Immature natural killer cell (primary cell): ENCODE data around the gene SCLY. TPM values are rescaled to one million over a fixed set of nuclear protein-coding genes. Genes with fewer than 3 reads are reported as not detected.
"Not testable (repeated sequence)": the region's sequence is repeated elsewhere in the genome, so short reads cannot be mapped to it uniquely, and the experiment has no call there.

Source experiments
- DNase-seq, 3 donors: peaks; one replicate each; pipeline ENCODE4 v3.0.0; 2022; ENCODE audit warnings: mixed read lengths in 1 of 3
- H3K27ac Mint-ChIP-seq, 6 donors: one replicate each; pipeline ENCODE4 v1.8.0; 2020; ENCODE audit warnings: mixed read lengths in 6 of 6, mild to moderate bottlenecking in 5 of 6, inconsistent platforms in 4 of 6, moderate library complexity in 3 of 6
- H3K27me3 Mint-ChIP-seq, 3 donors: one replicate each; pipeline ENCODE4 v1.8.0; 2020 to 2021; ENCODE audit warnings: low read depth in 3 of 3, mild to moderate bottlenecking in 3 of 3, mixed read lengths in 3 of 3, moderate library complexity in 3 of 3, inconsistent platforms in 1 of 3
- H3K36me3 Mint-ChIP-seq, 3 donors: one replicate each; pipeline ENCODE4 v1.8.0; 2020; ENCODE audit warnings: mixed read lengths in 3 of 3, inconsistent platforms in 2 of 3, mild to moderate bottlenecking in 2 of 3
- H3K4me1 Mint-ChIP-seq, 2 donors: one replicate each; pipeline ENCODE4 v1.8.0; 2020; ENCODE audit warnings: inconsistent platforms in 2 of 2, mild to moderate bottlenecking in 2 of 2, mixed read lengths in 2 of 2, moderate library complexity in 1 of 2
- H3K4me3 Mint-ChIP-seq, 5 donors: one replicate each; pipeline ENCODE4 v1.8.0; 2020; ENCODE audit warnings: mild to moderate bottlenecking in 5 of 5, mixed read lengths in 5 of 5, inconsistent platforms in 3 of 5, moderate library complexity in 3 of 5
- H3K9me3 Mint-ChIP-seq, 6 donors: one replicate each; pipeline ENCODE4 v1.8.0; 2020; ENCODE audit warnings: mild to moderate bottlenecking in 6 of 6, mixed read lengths in 6 of 6, inconsistent platforms in 4 of 6, moderate library complexity in 3 of 6
- polyA plus RNA-seq, 3 donors: library from polyadenylated mRNA; unstranded; fragments of 300-500 nt; fragmentation: Illumina TruSeq; gene quantifications; one replicate each; pipeline ENCODE4 v1.2.3, GENCODE V29; 2021

SCLY gene
- polyA plus RNA-seq, 3 donors from 2014 or later = 12.1 to 15.8 (median 12.8) TPM

- peaks cover 2 to 5% (median 2%) of the 10 kb centered on the region in 3 donors for H3K27me3 Mint-ChIP-seq
- H3K4me1 Mint-ChIP-seq = peaks cover 0 to 2% of the 10 kb centered on the region in 2 donors
- no peak overlapping the region for H3K27ac Mint-ChIP-seq
- H3K36me3 Mint-ChIP-seq = no peaks in the 10 kb centered on the region
- no peak overlapping the region for H3K4me3 Mint-ChIP-seq
- H3K9me3 Mint-ChIP-seq = no peaks in the 10 kb centered on the region
- no peak for DNase-seq
Measured at GRCh38 chr2:238105506-238106338, 44.9 kb downstream of the SCLY start.

- H3K27me3 Mint-ChIP-seq = peaks cover 2 to 5% (median 2%) of the 10 kb centered on the region in 3 donors
Measured at GRCh38 chr2:238106339-238106697, 45.5 kb downstream of the SCLY start.

GRCh38 chr2:238106698-238107524 is 46.1 kb downstream of the SCLY start:
- no peak for DNase-seq
- H3K4me1 Mint-ChIP-seq = peaks cover 0 to 2% of the 10 kb centered on the region in 2 donors
- H3K9me3 Mint-ChIP-seq = no peaks in the 10 kb centered on the region
- H3K27me3 Mint-ChIP-seq = peaks cover 2 to 5% (median 2%) of the 10 kb centered on the region in 3 donors
- no peaks in the 10 kb centered on the region for H3K36me3 Mint-ChIP-seq
- no peak overlapping the region for H3K4me3 Mint-ChIP-seq
- no peak overlapping the region for H3K27ac Mint-ChIP-seq

More at GRCh38 chr2:238106339-238106697, 45.5 kb downstream of the SCLY start:
- H3K4me1 Mint-ChIP-seq = peaks cover 0 to 2% of the 10 kb centered on the region in 2 donors
- DNase-seq = no peak
- no peaks in the 10 kb centered on the region for H3K9me3 Mint-ChIP-seq
- H3K4me3 Mint-ChIP-seq = no peak overlapping the region
- H3K36me3 Mint-ChIP-seq = no peaks in the 10 kb centered on the region
- H3K27ac Mint-ChIP-seq = no peak overlapping the region

- Mint-ChIP-seq H3K36me3 (peaks cover 0 to under 1% (median 0%) of the 10 kb centered on the region in 3 donors), H3K4me3 (no peak overlapping the region), H3K9me3 (peaks cover 0 to 3% (median 1%) of the 10 kb centered on the region in 6 donors), H3K27ac (no peak overlapping the region), H3K4me1 (peaks cover 0 to 2% of the 10 kb centered on the region in 2 donors), H3K27me3 (peaks cover 2 to 5% (median 2%) of the 10 kb centered on the region in 3 donors)
- no peak for DNase-seq
Measured at GRCh38 chr2:238107525-238108422, 47.0 kb downstream of the SCLY start.

GRCh38 chr2:238108423-238109183 is 47.8 kb downstream of the SCLY start:
- no peak for DNase-seq
- Mint-ChIP-seq H3K27ac (no peak overlapping the region), H3K4me1 (peaks cover 0 to 2% of the 10 kb centered on the region in 2 donors), H3K4me3 (no peak overlapping the region), H3K27me3 (peaks cover 2 to 5% (median 2%) of the 10 kb centered on the region in 3 donors), H3K36me3 (peaks cover 0 to 5% (median 0%) of the 10 kb centered on the region in 3 donors), H3K9me3 (peaks cover 0 to 9% (median 4%) of the 10 kb centered on the region in 6 donors)

GRCh38 chr2:238113611-238114010 is 52.8 kb downstream of the SCLY start:
- Mint-ChIP-seq H3K36me3 (peaks cover 0 to 5% (median 0%) of the 10 kb centered on the region in 3 donors), H3K9me3 (peaks cover 0 to 9% (median 4%) of the 10 kb centered on the region in 6 donors), H3K27ac (no peak overlapping the region), H3K4me3 (no peak overlapping the region), H3K4me1 (no peaks in the 10 kb centered on the region), H3K27me3 (peaks cover 0 to 11% (median 8%) of the 10 kb centered on the region in 3 donors)
- no peak for DNase-seq

GRCh38 chr2:238114331-238114841 is 53.6 kb downstream of the SCLY start:
- no peak overlapping the region for H3K4me3 Mint-ChIP-seq
- no peak for DNase-seq
- peaks cover 0 to 5% (median 0%) of the 10 kb centered on the region in 3 donors for H3K36me3 Mint-ChIP-seq
- no peaks in the 10 kb centered on the region for H3K4me1 Mint-ChIP-seq
- peaks cover 0 to 9% (median 4%) of the 10 kb centered on the region in 6 donors for H3K9me3 Mint-ChIP-seq
- no peak overlapping the region for H3K27ac Mint-ChIP-seq
- H3K27me3 Mint-ChIP-seq = peaks cover 0 to 11% (median 6%) of the 10 kb centered on the region in 3 donors

GRCh38 chr2:238114851-238115660 is 54.3 kb downstream of the SCLY start:
- Mint-ChIP-seq H3K4me3 (no peak overlapping the region), H3K27ac (no peak overlapping the region), H3K27me3 (peaks cover 0 to 9% (median 6%) of the 10 kb centered on the region in 3 donors), H3K4me1 (no peaks in the 10 kb centered on the region), H3K36me3 (peaks cover 0 to 5% (median 0%) of the 10 kb centered on the region in 3 donors), H3K9me3 (peaks cover 0 to 9% (median 4%) of the 10 kb centered on the region in 6 donors)
- DNase-seq = no peak

- H3K27me3 Mint-ChIP-seq, DNase-seq, H3K4me1 Mint-ChIP-seq, H3K36me3 Mint-ChIP-seq, H3K9me3 Mint-ChIP-seq, H3K27ac Mint-ChIP-seq, H3K4me3 Mint-ChIP-seq: not testable (repeated sequence)
Measured at GRCh38 chr2:238115709-238116108, 54.9 kb downstream of the SCLY start.

- Mint-ChIP-seq H3K27ac (no peak overlapping the region), H3K4me1 (no peaks in the 10 kb centered on the region), H3K36me3 (peaks cover 0 to 5% (median 0%) of the 10 kb centered on the region in 3 donors), H3K9me3 (peaks cover 0 to 9% (median 4%) of the 10 kb centered on the region in 6 donors), H3K4me3 (no peak overlapping the region), H3K27me3 (peaks cover 0 to 9% (median 6%) of the 10 kb centered on the region in 3 donors)
- DNase-seq = no peak
Measured at GRCh38 chr2:238116298-238117198, 55.7 kb downstream of the SCLY start.
